GM12878 (cell line): ENCODE results near the gene NDRG2. TPM values are rescaled to one million over a fixed set of nuclear protein-coding genes. Genes with fewer than 3 reads are reported as not detected.
A peak's percentile ranks its signal among the peaks of the same experiment; 100 is the strongest.

ENCODE experiments used
- ATAC-seq: fragments of 200-7000 bp; cut with Tn5 transposase; 3 replicates; pipeline ENCODE4 v1.9.1; 2020; ENCODE audit warnings: mild to moderate bottlenecking, moderate library complexity
- BruUV-seq: library from RNA; stranded (reverse); fragments of 400-500 nt; replicated peaks from 2 replicates; lab custom pipeline; 2021; lab: Mats Ljungman, UMichigan
- CTCF ChIA-PET: fragments of 300-600 bp; sonication (Branson Sonifier 250); formaldehyde crosslinking; extraction: SDS; loops from one replicate; lab custom pipeline; 2021; ENCODE audit warnings: inconsistent platforms; lab: Yijun Ruan, JAX
- POLR2A ChIA-PET: fragments of 350-600 bp; formaldehyde crosslinking; extraction: SDS; loops from one replicate; lab custom pipeline; 2021; ENCODE audit warnings: inconsistent platforms; lab: Charles Lee
- RAD21 ChIA-PET: fragments of 300-600 bp; sonication (Branson Sonifier 250); formaldehyde crosslinking; loops from one replicate; lab custom pipeline; 2023; ENCODE audit warnings: antibody characterized with exemption; ENCODE audit not compliant: unreplicated experiment; lab: Charles Lee
- SMC1A ChIA-PET: fragments of 300-600 bp; sonication (Branson Sonifier 250); formaldehyde crosslinking; loops from one replicate; lab custom pipeline; 2023; ENCODE audit not compliant: unreplicated experiment, uncharacterized antibody; lab: Charles Lee
- DNase-seq: peaks from one replicate; pipeline ENCODE4 v3.0.0-alpha.2; 2011; ENCODE audit warnings: low read depth, low spot score
- FAIRE-seq: peaks from 3 replicates; lab custom pipeline; 2011; peaks lifted over from hg19 to GRCh38; lab: Jason Lieb, UNC
- H2AFZ ChIP-seq: 2 replicates; pipeline ENCODE4 v1.6.0; 2011; ENCODE audit warnings: low read depth, low read length, control low read depth; ENCODE audit not compliant: control insufficient read depth
- H3K27ac ChIP-seq: 2 replicates; pipeline ENCODE4 v1.5.1; 2011; ENCODE audit warnings: control low read depth; ENCODE audit not compliant: control insufficient read depth, insufficient read depth
- H3K27me3 ChIP-seq, 2 experiments: replicated peaks in 1 of 2; 2 replicates each; pipeline versions ENCODE4 v1.6.0 to v1.6.1; 2011; ENCODE audit warnings: low read length in 1 of 2; ENCODE audit not compliant: control insufficient read depth in 2 of 2, insufficient read depth in 2 of 2
- H3K36me3 ChIP-seq, 2 experiments: 2 replicates each; pipeline ENCODE4 v1.5.1; 2011; ENCODE audit warnings: low read length in 1 of 2; ENCODE audit not compliant: control insufficient read depth in 2 of 2, insufficient read depth in 2 of 2
- H3K4me1 ChIP-seq: 2 replicates; pipeline ENCODE4 v1.6.1; 2011; ENCODE audit warnings: mild to moderate bottlenecking, low read length, moderate library complexity, mixed read lengths; ENCODE audit not compliant: control insufficient read depth, insufficient read depth
- H3K4me2 ChIP-seq: 2 replicates; pipeline ENCODE4 v1.6.0; 2011; ENCODE audit warnings: control low read depth; ENCODE audit not compliant: control insufficient read depth, insufficient read depth
- H3K4me3 ChIP-seq: fragments of 200-600 bp; sonication (generic); 2 replicates; pipeline ENCODE4 v1.5.1; 2016
- H3K79me2 ChIP-seq: 2 replicates; pipeline ENCODE4 v1.6.0; 2011; ENCODE audit warnings: low read length; ENCODE audit not compliant: control insufficient read depth, insufficient read depth
- H3K9ac ChIP-seq: 2 replicates; pipeline ENCODE4 v1.8.0; 2011; ENCODE audit warnings: low read length, control low read depth, mixed read lengths; ENCODE audit not compliant: control insufficient read depth, insufficient read depth
- H3K9me3 ChIP-seq: replicated peaks from 3 replicates; pipeline ENCODE4 v1.5.1; 2011; ENCODE audit warnings: mild to moderate bottlenecking, low read length; ENCODE audit not compliant: control insufficient read depth, insufficient read depth
- H4K20me1 ChIP-seq: 2 replicates; pipeline ENCODE4 v1.6.0; 2011; ENCODE audit not compliant: control insufficient read depth, insufficient read depth
- BCL11A ChIP-seq: IDR thresholded peaks from 2 replicates; pipeline ENCODE4 v1.6.1; 2011; ENCODE audit warnings: low read depth, low read length
- BHLHE40 ChIP-seq, 2 experiments: fragments of 450-650 bp in 1 of 2; IDR thresholded peaks; 2 replicates each; pipeline ENCODE4 v1.6.1; 2011 to 2017; ENCODE audit warnings: low read depth in 2 of 2, borderline replicate concordance in 1 of 2, improper control_type of control experiment in 1 of 2, low read length in 1 of 2, mild to moderate bottlenecking in 1 of 2
- EP300 ChIP-seq, 2 experiments: fragments of 150-350 bp in 1 of 2; IDR thresholded peaks; 2 replicates each; pipeline ENCODE4 v1.6.1; 2011 to 2012; ENCODE audit warnings: low read depth in 2 of 2, low read length in 2 of 2, borderline replicate concordance in 1 of 2, improper control_type of control experiment in 1 of 2, inconsistent platforms in 1 of 2; ENCODE audit not compliant: control insufficient read depth in 1 of 2
- ETV6 ChIP-seq, 2 experiments: fragments of 450-650 bp in 1 of 2; IDR thresholded peaks in 1 of 2; conservative IDR thresholded peaks in 1 of 2; 2 replicates each; pipeline ENCODE4 v1.6.1; 2014; ENCODE audit warnings: antibody characterized with exemption in 1 of 2, borderline replicate concordance in 1 of 2, low read depth in 1 of 2, mild to moderate bottlenecking in 1 of 2, moderate library complexity in 1 of 2
- FOXM1 ChIP-seq: IDR thresholded peaks from 2 replicates; pipeline ENCODE4 v1.6.1; 2012; ENCODE audit warnings: low read depth, mild to moderate bottlenecking, inconsistent platforms, low read length, moderate library complexity
- HCFC1 ChIP-seq: fragments of 150-350 bp; IDR thresholded peaks from 2 replicates; pipeline ENCODE4 v1.6.1; 2014; ENCODE audit warnings: low read length
- HDAC6 ChIP-seq: fragments of 200-600 bp; sonication (generic); IDR thresholded peaks from one replicate; pipeline ENCODE4 v1.8.0; 2017; ENCODE audit warnings: antibody characterized with exemption; ENCODE audit not compliant: unreplicated experiment
- JUNB ChIP-seq: IDR thresholded peaks from 2 replicates; pipeline ENCODE4 v1.6.1; 2016; ENCODE audit warnings: antibody characterized with exemption, mild to moderate bottlenecking
- MTA2 ChIP-seq: fragments of 450-650 bp; IDR thresholded peaks from 2 replicates; pipeline ENCODE4 v1.6.1; 2016; ENCODE audit warnings: low read depth, mild to moderate bottlenecking, moderate library complexity
- RBBP5 ChIP-seq: fragments of 200-600 bp; sonication (generic); conservative IDR thresholded peaks from 2 replicates; pipeline ENCODE4 v1.6.1; 2016
- RFX5 ChIP-seq: IDR thresholded peaks from 2 replicates; pipeline ENCODE4 v1.6.1; 2011; ENCODE audit warnings: low read depth, low read length, improper control_type of control experiment
- SMAD1 ChIP-seq: fragments of 450-650 bp; IDR thresholded peaks from 2 replicates; pipeline ENCODE4 v1.6.1; 2018; ENCODE audit warnings: mild to moderate bottlenecking, low read depth; ENCODE audit not compliant: partially characterized antibody
- SPI1 ChIP-seq: IDR thresholded peaks from 2 replicates; pipeline ENCODE4 v1.6.1; 2011; ENCODE audit warnings: low read depth, mild to moderate bottlenecking, low read length, moderate library complexity, borderline replicate concordance; ENCODE audit not compliant: insufficient read depth
- SRF ChIP-seq, 2 experiments: IDR thresholded peaks; 2 replicates each; pipeline ENCODE4 v1.6.1; 2011; ENCODE audit warnings: low read depth in 2 of 2, low read length in 2 of 2, mild to moderate bottlenecking in 1 of 2, moderate library complexity in 1 of 2
- STAT1 ChIP-seq: fragments of 450-650 bp; conservative IDR thresholded peaks from 2 replicates; pipeline ENCODE4 v1.6.1; 2014; ENCODE audit warnings: antibody characterized with exemption, mild to moderate bottlenecking
- SUPT20H ChIP-seq: IDR thresholded peaks from 2 replicates; pipeline ENCODE4 v1.6.1; 2011; ENCODE audit warnings: low read depth, mild to moderate bottlenecking, low read length, moderate library complexity, borderline replicate concordance; ENCODE audit not compliant: control insufficient read depth
- ZBED1 ChIP-seq: IDR thresholded peaks from 2 replicates; pipeline ENCODE4 v1.6.1; 2016; ENCODE audit warnings: borderline replicate concordance
- WGBS: methylation state at CpG from one replicate; pipeline ENCODE4 v1.1.6; 2016; ENCODE audit warnings: low lambda C conversion rate; ENCODE audit not compliant: insufficient replicate concordance, insufficient coverage; ENCODE audit errors: missing lambda C conversion rate; 5-methylcytosine and 5-hydroxymethylcytosine counted together
- in situ Hi-C: fragments of 300-500 bp; cut with MboI; formaldehyde crosslinking; loops from 9 replicates; pipeline ENCODE4 v1.14.3; 2018; ENCODE audit warnings: mixed read lengths
- intact Hi-C: fragments of 100-400 bp; cut with micrococcal nuclease; formaldehyde crosslinking; loops from one replicate; pipeline ENCODE4 v1.14.2; 2022; ENCODE audit not compliant: unreplicated experiment
- polyA plus RNA-seq, 11 experiments: library from polyadenylated mRNA; depleted of rRNA in 4 of 11; unstranded in 6 of 11; stranded (reverse) in 5 of 11; fragments of >200 nt; fragmentation: Nextera tagmentation in 4 of 11; fragmentation: Illumina TruSeq in 1 of 11; extraction: Ambion mirVana in 4 of 11; extraction: Trizol in 1 of 11; gene quantifications; 1 replicate in 1 of 11; 2 replicates in 10 of 11; pipeline versions ENCODE4 v1.2.1 to v1.2.3, GENCODE V29; 2011 to 2016; ENCODE audit warnings: inconsistent platforms in 2 of 11, missing spikeins in 2 of 11, low read depth in 1 of 11
- total RNA-seq, 4 experiments: library from RNA; depleted of rRNA in 3 of 4; stranded (reverse); fragments of >200 nt in 3 of 4; fragmentation: Illumina TruSeq in 1 of 4; extraction: Trizol in 1 of 4; gene quantifications; 2 replicates each; pipeline versions ENCODE4 v1.2.1 to v1.2.3, GENCODE V29; 2013 to 2021

NDRG2 gene
- total and polyA plus RNA-seq, 10 of the 15 experiments (the other 5 are each of a cell fraction or from before 2014, with no cell fraction given): 0.15 to 0.49 TPM; not detected in 8

- ATAC-seq (no peak), FAIRE-seq (no peak), DNase-seq (no peak)
- TF ChIP-seq FOXM1 (no peak), BCL11A (no peak)
- Histone ChIP-seq H3K79me2 (no peaks in the 10 kb centered on the region), H3K9me3 (no peaks in the 10 kb centered on the region), H3K27ac (no peak overlapping the region), H4K20me1 (no peaks in the 10 kb centered on the region), H3K36me3 (no peaks in the 10 kb centered on the region), H3K9ac (no peak overlapping the region), H3K4me3 (no peak overlapping the region; the same call in 1 of the 2 replicates), H3K27me3 (peaks cover 15 to 19% of the 10 kb centered on the region in 2 experiments), H3K4me2 (peak overlapping the region; percentile 87; the same call in 1 of the 2 replicates), H3K4me1 (peaks cover 4% of the 10 kb centered on the region; the same call in 1 of the 2 replicates), H2AFZ (no peak overlapping the region)
- POLR2A ChIA-PET: no interaction called here
- RAD21 ChIA-PET: no interaction called here
- WGBS: 9% methylated on average over 17 of the region's 17 CpGs
- no TSS peak for BruUV-seq
- SMC1A ChIA-PET: interaction anchor here (1.3 kb wide), 1 partner anchor 9 kb away, joined by 4 read pairs; no protein-coding TSS in a partner anchor
- in situ Hi-C loops: no loop called here
- intact Hi-C loops: no loop called here
- CTCF ChIA-PET: interaction anchor here (1.1 to 1.9 kb wide), 3 partner anchors 17 to 69 kb away, joined by 3 to 6 read pairs (median 3); no protein-coding TSS in a partner anchor
These were observed 860 bp downstream of the NDRG2 start for GRCh38 chr14:21023817-21024584.

- H3K4me1 ChIP-seq: peaks cover 4% of the 10 kb centered on the region; the same call in 1 of the 2 replicates
- H3K27me3 ChIP-seq: peaks cover 15 to 19% of the 10 kb centered on the region in 2 experiments
- intact Hi-C loops: no loop called here
- H3K36me3 ChIP-seq: no peaks in the 10 kb centered on the region
- in situ Hi-C loops: no loop called here
- FAIRE-seq: no peak
- no peak overlapping the region for H2AFZ ChIP-seq
- DNase-seq: no peak
- no peak overlapping the region for H3K4me2 ChIP-seq
- SMC1A ChIA-PET: interaction anchor here (1.3 kb wide), 1 partner anchor 9 kb away, joined by 4 read pairs; no protein-coding TSS in a partner anchor
- no peak overlapping the region for H3K27ac ChIP-seq
- H3K4me3 ChIP-seq: no peak overlapping the region
- CTCF ChIA-PET: interaction anchor here (1.1 to 1.9 kb wide), 4 partner anchors 9 to 70 kb away, joined by 3 to 6 read pairs (median 3); no protein-coding TSS in a partner anchor
- H3K9me3 ChIP-seq: no peaks in the 10 kb centered on the region
- RAD21 ChIA-PET: no interaction called here
- H3K79me2 ChIP-seq: no peaks in the 10 kb centered on the region
- BruUV-seq: no TSS peak
- no peak overlapping the region for H3K9ac ChIP-seq
- H4K20me1 ChIP-seq: no peaks in the 10 kb centered on the region
- ATAC-seq: no peak
- 27% methylated on average over 7 of the region's 7 CpGs for WGBS
- POLR2A ChIA-PET: no interaction called here
- TF ChIP-seq JUNB (no peak), RFX5 (no peak), BHLHE40 (IDR thresholded peaks at IDR 0.05; ENCODE audit: borderline replicate concordance in 1 of 2, low read depth in 2 of 2, low read length in 1 of 2) (no peak), SPI1 (no peak), RBBP5 (no peak), EP300 (IDR thresholded peaks at IDR 0.05; ENCODE audit: borderline replicate concordance in 1 of 2, control insufficient read depth in 1 of 2, low read depth in 2 of 2, low read length in 2 of 2) (no peak), SRF (IDR thresholded peaks at IDR 0.05; ENCODE audit: low read depth in 2 of 2, low read length in 2 of 2) (no peak), MTA2 (no peak), SMAD1 (no peak), HDAC6 (no peak), SUPT20H (no peak), STAT1 (no peak), HCFC1 (no peak), ETV6 (conservative IDR thresholded peaks at IDR 0.05 in 1 of 2, IDR thresholded peaks at IDR 0.05 in 1 of 2; ENCODE audit: borderline replicate concordance in 1 of 2, low read depth in 1 of 2) (no peak), ZBED1 (no peak)
These were observed 1.7 kb downstream of the NDRG2 start for GRCh38 chr14:21023174-21023573.
